ENCODE measurements around the gene NSG1. TPM values are rescaled to one million over a fixed set of nuclear protein-coding genes. Genes with fewer than 3 reads are reported as not detected.

NSG1 gene
- total and polyA plus RNA-seq, 9 of the 15 experiments (the other 6 are each of a cell fraction or from before 2014, with no cell fraction given) = not detected

DNA sequence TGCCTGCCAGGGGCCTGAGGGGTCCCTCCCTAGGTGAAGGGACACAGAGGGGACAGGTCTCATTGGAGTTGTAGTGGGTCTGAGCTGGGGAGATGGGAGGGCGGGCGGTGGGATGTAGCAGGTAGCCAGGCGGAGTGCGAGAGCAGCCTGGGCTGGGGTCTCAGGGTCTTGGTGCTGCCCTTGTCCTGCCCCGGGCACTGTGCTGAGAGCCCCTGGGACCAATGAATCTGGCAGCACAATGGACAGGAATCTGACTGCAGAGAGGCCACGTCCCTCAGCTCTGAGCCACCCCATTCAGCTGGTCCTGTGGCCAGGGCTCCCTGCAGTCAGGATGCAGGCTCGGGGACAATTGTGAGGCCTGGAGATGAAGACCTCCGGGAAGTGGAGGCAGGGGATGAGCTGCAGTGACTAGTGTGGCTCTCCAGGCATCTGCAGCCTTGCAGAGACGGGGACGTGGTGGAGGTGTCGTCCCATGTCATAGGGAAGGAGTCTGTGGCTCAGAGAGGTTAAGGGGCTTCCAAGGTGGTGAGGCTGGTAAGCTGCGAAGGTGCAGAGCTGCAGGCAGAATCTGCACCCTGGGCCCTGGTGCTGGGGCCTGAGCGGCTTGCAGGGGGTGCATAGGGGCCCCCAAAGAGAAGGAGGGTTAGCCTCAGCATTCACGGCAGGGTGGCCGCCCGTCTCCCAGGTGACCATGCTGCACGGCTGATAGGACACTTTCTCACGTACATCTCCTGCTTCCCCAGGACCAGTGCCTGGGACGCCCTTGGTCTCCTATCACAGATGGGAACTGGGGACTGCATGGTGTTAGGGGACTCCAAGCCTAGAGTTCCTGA lies 20.6 kb downstream of the NSG1 start (continued):
- TF ChIP-seq, protein P1, sequence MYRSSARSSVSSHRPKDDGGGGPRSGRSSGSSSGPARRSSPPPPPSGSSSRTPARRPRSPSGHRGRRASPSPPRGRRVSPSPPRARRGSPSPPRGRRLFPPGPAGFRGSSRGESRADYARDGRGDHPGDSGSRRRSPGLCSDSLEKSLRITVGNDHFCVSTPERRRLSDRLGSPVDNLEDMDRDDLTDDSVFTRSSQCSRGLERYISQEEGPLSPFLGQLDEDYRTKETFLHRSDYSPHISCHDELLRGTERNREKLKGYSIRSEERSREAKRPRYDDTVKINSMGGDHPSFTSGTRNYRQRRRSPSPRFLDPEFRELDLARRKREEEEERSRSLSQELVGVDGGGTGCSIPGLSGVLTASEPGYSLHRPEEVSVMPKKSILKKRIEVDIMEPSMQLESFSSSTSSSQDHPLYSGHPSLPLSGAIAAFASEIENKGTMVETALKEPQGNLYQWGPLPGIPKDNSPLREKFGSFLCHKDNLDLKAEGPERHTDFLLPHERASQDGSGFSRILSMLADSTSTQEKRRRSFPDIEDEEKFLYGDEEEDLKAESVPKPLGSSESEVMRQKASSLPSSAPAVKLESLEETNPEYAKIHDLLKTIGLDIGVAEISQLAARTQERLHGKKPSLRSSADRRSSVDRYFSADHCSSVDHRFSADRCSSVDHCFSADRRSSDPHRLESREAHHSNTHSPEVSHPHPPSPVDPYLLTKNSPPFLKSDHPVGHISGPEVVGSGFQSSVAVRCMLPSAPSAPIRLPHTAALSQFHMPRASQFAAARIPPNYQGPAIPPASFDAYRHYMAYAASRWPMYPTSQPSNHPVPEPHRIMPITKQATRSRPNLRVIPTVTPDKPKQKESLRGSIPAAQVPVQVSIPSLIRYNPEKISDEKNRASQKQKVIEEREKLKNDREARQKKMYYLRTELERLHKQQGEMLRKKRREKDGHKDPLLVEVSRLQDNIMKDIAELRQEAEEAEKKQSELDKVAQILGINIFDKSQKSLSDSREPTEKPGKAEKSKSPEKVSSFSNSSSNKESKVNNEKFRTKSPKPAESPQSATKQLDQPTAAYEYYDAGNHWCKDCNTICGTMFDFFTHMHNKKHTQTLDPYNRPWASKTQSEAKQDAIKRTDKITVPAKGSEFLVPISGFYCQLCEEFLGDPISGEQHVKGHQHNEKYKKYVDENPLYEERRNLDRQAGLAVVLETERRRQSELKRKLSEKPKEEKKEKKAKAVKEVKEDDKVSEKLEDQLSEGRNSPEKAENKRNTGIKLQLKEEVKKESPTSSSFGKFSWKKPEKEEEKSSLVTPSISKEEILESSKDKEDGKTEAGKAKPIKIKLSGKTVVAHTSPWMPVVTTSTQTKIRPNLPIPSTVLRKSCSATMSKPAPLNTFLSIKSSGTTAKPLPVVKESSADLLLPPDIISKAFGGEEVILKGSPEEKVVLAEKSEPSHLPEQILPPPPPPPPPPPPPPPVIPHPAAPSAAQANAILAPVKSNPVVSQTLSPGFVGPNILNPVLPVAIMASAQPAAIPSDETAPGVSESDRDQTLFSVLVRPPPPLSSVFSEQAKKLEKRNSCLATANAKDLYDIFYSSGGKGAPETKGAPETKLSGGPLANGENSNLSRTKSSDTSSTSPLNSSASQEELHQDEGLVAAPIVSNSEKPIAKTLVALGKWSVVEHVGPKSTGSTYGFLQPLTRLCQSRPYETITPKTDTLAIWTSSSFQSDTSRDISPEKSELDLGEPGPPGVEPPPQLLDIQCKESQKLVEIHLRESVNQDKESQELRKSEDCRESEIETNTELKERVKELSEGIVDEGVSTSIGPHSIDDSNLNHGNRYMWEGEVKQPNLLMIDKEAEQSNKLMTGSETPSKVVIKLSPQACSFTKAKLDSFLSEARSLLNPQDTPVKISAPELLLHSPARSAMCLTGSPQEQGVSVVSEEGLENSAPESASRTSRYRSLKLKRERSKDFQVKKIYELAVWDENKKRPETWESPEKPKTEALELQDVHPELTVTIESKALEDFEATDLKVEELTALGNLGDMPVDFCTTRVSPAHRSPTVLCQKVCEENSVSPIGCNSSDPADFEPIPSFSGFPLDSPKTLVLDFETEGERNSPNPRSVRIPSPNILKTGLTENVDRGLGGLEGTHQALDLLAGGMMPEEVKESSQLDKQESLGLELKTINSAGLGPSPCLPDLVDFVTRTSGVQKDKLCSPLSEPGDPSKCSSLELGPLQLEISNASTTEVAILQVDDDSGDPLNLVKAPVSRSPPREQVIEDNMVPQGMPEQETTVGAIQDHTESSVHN (IDR thresholded peaks at IDR 0.05; ENCODE audit: borderline replicate concordance in 1 of 2, low read depth in 1 of 2) = no peak
- TF ChIP-seq SUPT5H (IDR thresholded peaks at IDR 0.05) = no peak
